ENCODE data around the gene AGA.

GRCh38 chr4:177455561-177455970 lies 13.3 kb upstream of the AGA start:
- TF ChIP-seq CTCF (IDR thresholded peaks at IDR 0.05) (no peak), POLR2A (IDR thresholded peaks at IDR 0.05) (no peak), POLR2AphosphoS5 (IDR thresholded peaks at IDR 0.05) (peak in 2 of 3 donors; percentile 15 to 43)
